ENCODE data around the gene ZNF106. TPM values are rescaled to one million over a fixed set of nuclear protein-coding genes. Genes with fewer than 3 reads are reported as not detected.

ZNF106 gene
- total RNA-seq, 1 experiment from 2014 or later: 37.0 TPM

DNA sequence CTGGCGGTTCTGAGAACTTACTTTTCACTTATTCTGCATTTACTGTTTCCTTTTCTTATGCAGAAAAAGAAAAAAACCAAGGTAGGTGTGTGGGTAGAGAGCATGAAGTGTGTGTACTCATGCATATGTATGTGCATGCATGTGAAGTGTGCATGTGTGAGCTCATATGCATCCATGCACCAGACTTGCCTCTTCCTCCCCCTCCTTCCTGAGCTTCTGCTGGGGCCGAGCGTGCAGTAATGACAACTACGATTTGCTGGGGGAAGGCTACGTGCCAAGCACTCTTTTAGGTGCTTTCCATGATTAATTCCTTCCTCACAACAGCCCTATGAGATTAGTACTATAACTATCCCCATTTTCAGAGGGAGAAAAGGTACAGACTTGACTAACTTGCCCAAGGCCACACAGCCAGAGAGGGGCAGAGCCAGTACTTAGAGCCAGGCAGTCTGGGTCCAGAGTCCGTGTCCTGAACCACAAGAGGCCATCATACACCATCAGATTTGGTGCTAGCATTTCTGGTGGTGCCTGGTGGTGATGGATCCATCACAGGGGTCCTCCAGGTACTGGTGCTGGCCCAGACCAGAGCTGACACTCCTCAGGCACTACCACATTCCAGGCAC, 85.0 kb downstream of the ZNF106 start:
- no peak for DNase-seq (ENCODE audit: low read depth)

DNA sequence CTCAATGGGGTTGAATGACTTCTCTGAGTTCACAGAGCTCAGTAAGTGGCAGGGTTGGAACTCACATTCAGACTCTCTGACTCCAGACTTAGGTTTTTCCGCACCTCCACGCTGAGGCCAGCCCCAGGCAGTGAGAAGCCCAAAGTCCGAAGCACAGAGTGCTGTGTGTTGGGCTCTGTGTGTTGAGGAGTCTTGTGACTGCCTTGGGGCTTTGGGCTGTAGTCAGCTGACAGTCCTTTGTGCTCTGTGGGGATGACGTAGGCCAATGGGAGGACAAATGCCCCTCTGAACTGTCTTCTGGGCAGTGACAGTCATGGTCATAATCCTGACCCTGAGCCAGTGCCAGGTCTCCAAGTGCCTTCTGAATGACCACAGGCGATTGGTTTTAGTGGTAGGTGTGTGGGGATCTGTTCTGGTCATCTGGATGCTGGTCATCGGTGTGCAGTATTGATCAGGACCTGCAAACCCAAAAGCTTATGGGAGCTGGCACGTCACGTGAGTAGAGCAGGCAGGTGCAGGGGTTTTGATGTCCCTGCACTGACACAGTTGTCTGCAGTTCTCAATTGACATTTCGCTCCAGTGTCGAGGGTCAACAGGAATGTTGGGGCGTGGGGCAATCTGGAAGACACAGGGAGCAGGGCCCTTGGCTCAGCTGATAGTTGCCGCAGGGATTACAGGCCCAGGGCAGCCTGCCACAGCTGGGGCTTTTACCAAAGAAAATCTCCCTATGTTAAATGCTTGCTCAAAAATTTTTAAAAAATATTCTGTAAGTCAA, 86.3 kb downstream of the ZNF106 start:
- DNase-seq (ENCODE audit: low read depth): peak; percentile 36

DNA sequence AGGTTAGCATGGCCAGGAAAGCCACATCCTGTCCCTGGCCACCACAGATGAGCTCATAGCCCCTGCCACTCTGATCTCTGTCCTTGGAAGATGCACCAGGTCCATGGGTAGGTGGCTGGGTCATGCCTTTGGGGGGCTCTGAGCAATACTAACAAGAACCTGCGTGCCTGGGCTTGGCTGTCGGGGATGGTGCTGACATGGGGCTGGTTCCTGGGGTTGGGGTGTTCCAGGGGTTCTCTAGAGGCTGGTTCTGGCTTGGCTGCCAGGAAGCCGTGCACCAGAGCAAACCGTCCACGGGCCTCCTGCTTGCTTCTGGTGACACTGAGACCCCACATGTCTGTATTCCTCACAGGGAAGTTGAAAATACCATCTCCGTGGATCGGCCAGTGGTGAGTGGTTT, 87.6 kb downstream of the ZNF106 start:
- DNase-seq (ENCODE audit: low read depth): no peak

DNA sequence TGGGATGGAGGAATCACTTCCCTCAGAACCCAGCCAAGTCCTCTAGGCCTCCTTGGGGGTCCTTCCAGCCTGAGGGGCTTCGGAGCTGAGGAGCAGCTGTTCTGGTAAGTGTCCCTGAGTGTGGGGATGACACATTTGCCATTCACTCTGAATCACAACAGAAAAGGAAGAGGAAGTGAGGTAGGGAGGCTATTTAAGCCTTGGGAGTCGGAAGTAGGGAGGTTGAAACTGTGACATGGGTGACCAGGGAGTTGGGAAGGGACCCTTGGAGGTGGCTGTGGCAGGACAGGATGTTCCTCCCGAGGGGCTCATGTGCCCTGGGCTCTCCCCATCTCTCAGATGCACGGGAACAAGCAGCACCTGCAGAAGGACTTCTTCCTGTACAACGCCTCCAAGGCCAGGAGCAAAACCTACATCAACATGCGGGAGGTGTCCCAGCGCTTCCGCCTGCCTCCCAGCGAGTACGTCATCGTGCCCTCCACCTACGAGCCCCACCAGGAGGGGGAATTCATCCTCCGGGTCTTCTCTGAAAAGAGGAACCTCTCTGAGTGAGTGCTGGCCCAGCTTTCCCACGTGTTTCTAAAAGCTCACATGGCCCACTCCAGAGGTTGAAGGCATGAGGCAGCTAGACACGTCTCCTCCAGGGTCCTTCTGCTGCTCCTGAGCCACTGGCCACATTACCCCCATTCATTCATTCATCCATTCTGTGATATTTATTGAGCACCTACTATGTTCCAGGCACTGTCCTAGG, 88.3 kb downstream of the ZNF106 start:
- DNase-seq (ENCODE audit: low read depth): no peak

DNA sequence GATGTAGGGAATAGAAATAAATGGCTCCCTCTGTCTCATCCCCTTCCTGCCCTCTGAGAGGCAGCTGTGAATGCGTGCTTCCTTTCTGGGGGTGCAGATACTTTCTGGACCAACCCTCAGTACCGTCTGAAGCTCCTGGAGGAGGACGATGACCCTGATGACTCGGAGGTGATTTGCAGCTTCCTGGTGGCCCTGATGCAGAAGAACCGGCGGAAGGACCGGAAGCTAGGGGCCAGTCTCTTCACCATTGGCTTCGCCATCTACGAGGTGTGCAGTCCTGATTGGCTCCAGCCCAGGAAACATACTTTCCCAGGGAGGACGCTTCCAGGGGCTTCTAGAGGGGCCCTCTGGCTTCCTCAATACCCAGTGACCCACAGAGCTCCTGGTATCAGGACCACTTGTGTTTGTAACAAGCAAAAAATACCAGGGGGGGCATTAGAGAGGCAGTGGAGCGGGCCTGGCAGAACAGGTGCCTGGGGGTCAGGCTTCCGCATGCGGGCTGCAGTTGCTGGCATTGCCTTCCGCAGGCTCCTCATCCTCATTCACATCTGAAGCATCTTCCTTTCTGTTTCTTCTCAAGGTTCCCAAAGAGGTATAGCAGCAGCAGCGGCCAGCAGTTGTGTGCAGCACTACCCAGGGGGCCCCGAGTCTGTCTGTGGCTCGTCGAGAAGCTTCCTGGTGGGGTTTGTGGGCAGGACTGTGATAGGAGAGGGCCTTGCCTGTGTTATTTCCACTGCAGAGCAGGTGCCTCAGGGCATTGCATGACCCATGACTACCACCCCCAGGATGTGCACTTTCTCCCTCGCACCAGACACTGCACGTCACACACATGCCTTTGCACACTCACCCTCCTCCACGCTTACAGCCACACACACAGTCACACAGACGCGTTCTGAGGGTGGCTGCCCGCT, 89.1 kb downstream of the ZNF106 start:
- DNase-seq (ENCODE audit: low read depth): no peak

DNA sequence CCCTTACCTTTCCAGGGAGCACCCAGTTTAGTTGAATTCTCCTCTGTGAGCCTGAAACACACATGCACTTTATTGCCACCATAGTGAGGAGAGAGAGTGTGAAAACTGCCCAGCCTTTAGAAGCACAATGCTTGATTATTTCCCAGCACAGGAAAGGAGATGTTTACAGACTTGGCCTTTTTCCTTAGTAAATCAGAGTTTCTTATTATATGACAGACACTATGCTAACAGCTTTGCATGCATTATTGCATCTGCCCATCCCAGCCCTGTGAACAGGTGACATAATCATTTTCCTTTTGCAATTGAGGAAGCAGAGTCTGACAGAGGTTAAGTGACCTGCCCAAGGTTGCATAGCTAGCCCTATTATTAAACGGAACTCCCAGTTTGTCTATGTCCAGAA, 95.1 kb downstream of the ZNF106 start:
- no peak for DNase-seq (ENCODE audit: low read depth)

DNA sequence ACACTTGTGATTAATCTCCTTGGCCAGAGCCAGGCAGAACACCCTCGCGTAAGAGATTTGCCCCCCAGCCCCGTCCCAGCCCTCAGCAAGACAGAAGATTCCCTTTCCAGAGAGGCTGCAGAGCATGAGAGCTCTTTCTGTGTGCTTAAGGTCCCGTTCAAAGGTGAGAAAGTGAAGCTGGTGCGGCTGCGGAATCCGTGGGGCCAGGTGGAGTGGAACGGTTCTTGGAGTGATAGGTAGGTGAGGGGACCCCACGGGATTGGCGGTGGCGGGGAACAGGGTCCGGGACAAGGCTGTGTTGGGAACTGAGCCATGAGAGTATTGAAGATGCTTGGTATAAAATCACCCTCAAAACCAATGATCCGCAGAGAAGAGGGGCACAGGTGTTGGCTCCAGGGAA, 96.8 kb downstream of the ZNF106 start:
- no peak for DNase-seq (ENCODE audit: low read depth)

DNA sequence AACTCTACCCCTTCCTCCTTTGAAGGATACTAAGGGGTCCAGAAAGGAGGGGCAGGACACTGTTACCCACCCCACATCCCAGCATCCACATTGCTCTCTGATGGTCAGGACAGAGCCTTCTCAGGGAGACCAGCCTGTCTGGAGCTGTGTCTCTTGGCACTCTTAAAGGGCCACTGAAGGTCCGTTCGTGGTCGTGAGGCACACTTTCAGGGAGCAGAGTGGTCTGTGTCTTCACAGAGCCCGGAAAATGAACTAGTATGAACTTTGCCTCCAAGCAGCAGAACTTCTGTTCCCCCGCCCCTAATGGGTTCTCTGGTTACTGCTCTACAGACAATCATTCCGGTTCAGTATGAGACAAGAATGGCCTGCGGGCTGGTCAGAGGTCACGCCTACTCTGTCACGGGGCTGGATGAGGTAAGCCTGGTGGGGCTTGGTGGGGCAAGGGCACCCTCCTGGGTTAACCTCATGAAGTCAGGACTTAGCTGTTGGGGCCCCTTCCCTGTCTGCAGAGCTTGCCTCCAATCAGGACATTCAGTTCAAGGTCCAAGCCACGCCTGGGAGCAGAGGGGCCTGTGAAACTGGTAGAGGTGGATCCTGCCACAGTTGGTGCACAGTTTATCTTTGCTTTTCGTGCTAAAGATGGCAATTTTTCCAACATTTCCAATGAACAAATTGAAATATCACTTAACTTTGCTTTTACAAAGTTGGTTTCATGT, 98.5 kb downstream of the ZNF106 start:
- peak; percentile 48 for DNase-seq (ENCODE audit: low read depth)

DNA sequence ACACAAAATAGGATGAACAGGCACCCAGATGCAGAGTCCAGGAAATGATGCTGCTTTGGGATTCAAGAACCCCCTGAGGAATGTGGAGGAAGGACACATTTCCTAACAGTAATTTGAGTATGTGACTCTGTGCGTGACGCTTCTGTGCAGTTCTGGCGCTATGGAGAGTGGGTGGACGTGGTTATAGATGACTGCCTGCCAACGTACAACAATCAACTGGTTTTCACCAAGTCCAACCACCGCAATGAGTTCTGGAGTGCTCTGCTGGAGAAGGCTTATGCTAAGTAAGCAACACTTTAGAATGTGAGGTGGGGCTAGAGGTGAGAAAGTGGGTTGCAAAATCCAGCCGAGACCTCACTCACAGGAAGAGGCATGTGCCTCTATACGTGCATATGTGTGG, 103.3 kb downstream of the ZNF106 start:
- DNase-seq (ENCODE audit: low read depth): no peak

DNA sequence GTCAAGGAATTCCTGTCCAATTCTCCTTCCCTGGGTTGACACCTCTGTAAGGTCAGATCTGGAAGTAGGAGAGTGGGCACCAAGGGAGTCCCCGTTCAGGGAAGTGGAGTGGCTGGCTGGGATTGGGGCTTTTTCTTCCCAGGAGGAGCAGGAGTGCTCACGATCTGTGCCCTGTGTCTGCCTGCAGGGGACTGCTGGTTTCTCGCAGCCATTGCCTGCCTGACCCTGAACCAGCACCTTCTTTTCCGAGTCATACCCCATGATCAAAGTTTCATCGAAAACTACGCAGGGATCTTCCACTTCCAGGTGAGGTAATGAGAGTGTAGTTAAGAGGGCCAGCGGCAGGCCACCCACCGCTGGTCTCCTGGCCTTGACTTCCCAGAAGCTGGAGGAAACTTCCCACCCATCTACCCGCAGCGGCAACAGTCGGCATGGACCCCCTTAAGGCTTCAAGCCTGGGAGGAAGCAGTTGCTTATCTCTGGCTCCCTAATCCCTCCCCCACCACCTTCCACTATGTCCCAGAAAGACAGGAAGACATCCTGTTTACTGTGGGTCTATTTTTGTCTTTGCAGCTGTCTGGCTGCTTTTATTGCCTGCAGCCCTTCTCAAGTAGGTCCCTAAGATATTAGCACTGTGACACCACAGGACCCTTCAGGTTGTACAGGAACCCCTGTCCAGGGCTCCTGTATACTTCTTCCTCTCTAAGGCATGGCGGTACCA, 104.8 kb downstream of the ZNF106 start:
- DNase-seq (ENCODE audit: low read depth): no peak

DNA sequence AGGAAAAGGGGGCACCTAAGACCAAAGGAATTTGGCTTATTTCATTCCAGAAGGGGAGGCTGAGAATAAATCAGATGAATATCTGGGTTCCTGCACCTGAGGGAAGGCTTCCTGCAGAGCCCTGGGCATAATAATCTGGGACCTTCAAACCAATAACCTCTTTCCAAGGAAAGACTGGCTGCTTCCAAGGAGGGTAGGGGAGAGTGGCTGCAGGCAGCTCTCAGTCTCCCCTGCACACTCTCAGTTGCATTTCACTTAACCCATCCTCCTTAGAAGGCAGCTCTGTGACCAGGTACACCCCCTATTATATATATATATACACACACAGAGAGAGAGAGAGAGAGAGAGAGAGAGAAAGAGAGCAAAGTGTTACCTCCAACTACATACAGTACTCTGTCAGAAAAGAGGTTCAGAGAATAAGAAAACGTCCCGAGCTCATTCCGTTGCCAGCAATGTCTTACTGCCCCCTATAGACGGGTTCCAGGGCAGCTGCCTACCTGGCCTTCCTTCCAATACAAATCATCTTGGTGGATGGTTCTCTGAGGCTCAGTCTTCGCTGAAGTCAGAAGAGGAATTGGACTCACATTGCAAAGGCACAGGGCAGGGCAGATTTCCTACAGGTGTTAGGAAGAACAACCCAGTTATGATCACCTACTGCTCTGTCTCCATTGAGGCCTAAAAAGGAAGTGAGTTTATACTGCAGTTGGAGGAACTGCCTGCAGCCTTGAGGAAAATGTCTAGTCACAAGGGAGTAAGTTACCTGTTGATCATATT, 105.5 kb downstream of the ZNF106 start:
- peak; percentile 40 for DNase-seq (ENCODE audit: low read depth)

DNA sequence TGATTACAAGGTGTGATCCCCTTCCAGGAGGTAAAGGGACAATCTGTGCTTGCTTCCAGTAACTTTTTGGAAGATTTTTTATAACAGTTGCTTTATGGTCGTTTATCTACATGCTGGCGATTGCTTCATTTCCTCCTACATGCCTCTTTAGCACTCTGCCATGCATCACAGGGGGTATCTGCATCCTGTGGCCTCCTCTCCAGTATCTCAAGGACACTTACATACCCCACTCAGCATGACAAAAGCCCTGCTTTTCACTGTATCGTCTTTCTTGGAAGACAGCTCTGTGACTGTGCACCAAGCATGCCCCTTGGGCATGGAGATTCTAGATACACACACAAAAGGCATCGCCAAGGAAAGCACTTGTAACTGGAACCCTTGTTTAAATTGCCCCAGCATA, 106.3 kb downstream of the ZNF106 start:
- no peak for DNase-seq (ENCODE audit: low read depth)

DNA sequence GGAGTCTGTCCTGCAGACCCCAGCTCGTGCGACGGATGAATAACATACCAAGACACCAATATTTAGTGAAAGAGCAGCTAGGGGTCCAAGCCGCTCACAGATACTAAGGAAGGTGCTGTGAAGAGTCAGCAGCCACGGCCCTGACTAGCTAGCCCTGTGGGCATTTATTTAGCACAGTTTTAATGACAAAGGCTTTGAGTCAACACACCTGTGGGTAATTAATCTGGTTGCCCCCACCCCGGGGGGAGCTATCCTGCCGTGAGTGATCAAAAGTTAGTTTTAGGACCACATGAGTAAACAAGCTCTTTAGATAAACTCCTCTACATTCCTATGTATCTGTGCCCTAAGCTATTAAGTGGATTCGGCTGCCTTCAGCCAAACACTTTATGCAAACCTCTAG, 112.9 kb downstream of the ZNF106 start:
- DNase-seq (ENCODE audit: low read depth): no peak

DNA sequence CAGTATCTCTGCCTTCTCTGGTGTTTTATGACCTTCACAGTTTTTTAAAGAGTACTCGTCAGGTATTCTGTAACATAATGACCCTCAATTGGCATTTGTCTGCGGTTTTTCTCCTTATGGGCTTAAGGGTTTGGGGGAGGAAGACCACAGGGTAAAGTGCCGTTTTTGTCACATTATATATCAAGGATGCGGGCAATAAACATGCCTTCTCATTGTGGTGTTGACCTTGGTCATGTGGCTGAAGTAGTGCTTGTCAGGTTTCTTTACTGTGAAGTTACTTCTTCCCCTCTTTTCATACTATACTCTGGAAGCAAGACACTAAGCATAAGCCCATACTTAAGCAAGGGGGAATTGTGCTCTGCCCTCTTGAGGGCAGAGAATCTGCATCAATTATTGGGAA, 115.0 kb downstream of the ZNF106 start:
- no peak for DNase-seq (ENCODE audit: low read depth)

DNA sequence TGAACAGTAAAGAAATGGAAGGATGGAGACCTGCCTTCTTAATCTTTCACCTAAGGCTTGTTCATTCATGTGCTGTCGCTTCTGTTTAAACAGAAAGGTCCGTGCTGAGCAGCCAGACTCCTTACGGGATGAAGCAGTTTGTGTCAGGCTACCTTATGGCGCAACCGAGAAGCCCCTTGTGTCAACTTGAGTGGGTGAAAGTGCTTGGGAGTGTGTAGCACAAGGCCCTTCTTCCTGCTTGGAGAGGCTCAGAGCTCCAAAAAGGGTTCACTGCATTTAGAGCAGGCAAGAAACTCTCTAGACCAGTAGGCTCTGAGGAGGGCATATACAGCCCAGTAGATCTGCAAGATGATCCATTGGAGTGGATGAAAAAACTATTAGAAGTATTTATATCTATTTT, 115.7 kb downstream of the ZNF106 start:
- DNase-seq (ENCODE audit: low read depth): no peak

DNA sequence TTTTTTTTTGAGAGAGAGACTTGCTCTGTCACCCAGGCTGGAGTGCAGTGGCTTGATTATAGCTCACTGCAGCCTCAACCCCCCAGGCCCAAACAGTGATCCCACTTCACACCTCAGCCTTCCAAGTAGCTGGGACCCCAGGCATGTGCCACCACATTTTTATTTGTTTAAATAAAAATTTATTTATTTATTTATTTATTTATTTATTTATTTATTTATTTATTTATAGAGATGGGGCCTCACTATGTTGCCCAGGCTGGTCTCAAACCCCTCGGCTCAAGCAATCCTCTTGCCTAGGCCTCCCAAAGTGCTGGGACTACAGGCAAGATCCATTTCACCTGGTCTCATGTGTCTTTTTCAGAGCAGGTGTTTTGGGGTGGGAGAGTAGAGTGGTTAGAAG, 116.1 kb downstream of the ZNF106 start:
- no peak for DNase-seq (ENCODE audit: low read depth)

DNA sequence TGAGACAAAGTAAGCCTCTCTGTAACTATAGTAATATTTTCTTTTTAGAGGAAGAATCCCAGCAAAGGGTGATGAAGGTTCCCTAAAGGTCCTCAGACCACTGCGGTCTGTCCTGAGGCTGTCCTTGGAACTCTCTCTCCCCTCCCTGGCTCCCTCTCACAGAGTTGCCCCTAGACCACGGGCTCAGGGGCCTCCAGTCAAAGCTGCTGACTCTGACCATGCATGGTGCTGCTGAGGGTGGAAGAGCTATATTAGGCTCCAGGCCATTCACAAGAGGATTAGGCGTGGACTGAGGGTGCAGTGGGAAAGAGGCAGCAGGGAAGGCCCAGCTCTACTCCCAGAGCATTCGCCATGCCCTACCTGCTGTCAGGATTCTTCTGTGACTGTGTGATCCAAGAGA, 117.0 kb downstream of the ZNF106 start:
- DNase-seq (ENCODE audit: low read depth): no peak

DNA sequence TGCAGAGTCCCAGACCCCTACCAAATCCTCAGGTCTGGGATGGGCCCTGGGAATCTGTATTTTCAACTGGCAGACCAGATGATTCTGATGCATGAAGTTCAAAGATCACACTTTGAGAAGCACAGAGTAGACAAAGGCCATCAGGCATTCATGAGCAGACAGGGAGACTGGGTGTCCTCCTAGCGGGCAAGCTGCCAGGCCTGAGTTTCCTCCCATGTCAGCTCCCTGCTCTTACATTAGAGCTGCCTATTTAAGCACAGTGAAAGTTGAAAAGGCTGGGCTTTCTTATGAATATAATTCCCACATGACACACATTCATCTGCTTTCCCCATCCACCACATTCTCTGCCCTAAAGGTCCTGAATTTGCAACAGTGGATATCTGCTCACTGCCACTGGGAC, 117.7 kb downstream of the ZNF106 start:
- no peak for DNase-seq (ENCODE audit: low read depth)

DNA sequence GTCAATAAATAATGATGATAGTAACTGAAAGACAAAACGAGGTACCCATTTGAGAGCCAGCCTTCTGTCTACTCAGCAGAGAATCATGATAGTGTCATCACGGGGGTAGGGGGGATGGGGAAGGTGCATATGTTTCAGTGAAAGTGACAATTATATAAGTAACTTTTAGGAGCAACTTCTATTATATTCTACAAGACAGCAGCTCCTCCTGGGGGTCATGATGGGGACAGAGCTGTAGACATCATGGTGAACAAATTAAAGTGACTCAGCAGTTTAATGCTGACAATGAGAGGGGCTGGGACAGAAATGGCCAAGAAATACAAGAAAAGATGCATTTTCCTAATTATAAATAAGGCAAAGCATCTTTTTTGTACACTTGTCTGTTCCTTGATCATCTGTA, 119.8 kb downstream of the ZNF106 start:
- DNase-seq (ENCODE audit: low read depth): peak; percentile 38

DNA sequence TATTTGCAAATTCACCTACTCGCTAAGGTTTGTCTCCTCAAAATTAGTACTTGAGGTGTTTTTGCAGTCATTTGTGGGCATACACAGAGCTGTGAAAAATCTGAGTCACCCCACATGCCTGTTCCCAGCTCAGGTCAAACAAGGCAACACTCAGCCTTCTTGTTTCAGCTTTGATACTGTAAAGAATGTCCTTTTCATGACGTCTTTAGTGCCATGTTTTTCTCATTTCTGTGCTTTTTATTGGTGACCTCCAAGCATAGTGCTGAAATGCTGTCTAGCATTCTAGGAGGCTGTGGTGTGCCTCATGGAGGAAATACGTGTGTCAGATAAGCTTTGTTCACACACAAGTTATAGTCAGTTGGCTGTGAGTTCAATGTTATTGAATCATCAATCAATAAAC, 122.8 kb downstream of the ZNF106 start:
- no peak for DNase-seq (ENCODE audit: low read depth)

All from RPMI7951 (cell line).